H1 (cell line): ENCODE results near the gene ADAM19. TPM values are rescaled to one million over a fixed set of nuclear protein-coding genes. Genes with fewer than 3 reads are reported as not detected.

Experiments used
- CTCF ChIA-PET: fragments of 300-600 bp; sonication (Branson Sonifier 250); formaldehyde crosslinking; loops from one replicate; lab custom pipeline; 2021; ENCODE audit not compliant: partially characterized antibody; lab: Charles Lee
- POLR2A ChIA-PET: fragments of 300-600 bp; sonication (Branson Sonifier 250); formaldehyde crosslinking; loops from one replicate; lab custom pipeline; 2021; ENCODE audit warnings: inconsistent platforms; ENCODE audit not compliant: partially characterized antibody; lab: Charles Lee
- DNase-seq, 2 experiments: peaks; one replicate each; pipeline versions ENCODE4 v3.0.0 to v3.0.0-alpha.2; 2010 to 2022; ENCODE audit warnings: low spot score in 2 of 2, low read depth in 1 of 2, mixed read lengths in 1 of 2
- FAIRE-seq: peaks from 2 replicates; lab custom pipeline; 2011; peaks lifted over from hg19 to GRCh38; lab: Jason Lieb, UNC
- H2AFZ ChIP-seq: 2 replicates; pipeline ENCODE4 v1.8.1; 2012; ENCODE audit warnings: low read length, inconsistent platforms
- H2AK5ac ChIP-seq: 2 replicates; pipeline ENCODE4 v1.6.1; 2013; ENCODE audit warnings: low read depth, low read length
- H2BK120ac ChIP-seq: replicated peaks from 2 replicates; pipeline ENCODE3; 2013; ENCODE audit warnings: low read depth, low read length, inconsistent platforms
- H2BK12ac ChIP-seq: 2 replicates; pipeline ENCODE4 v1.6.1; 2013; ENCODE audit warnings: low read depth, low read length
- H2BK15ac ChIP-seq: 2 replicates; pipeline ENCODE4 v1.6.1; 2013; ENCODE audit warnings: low read length
- H2BK20ac ChIP-seq: 2 replicates; pipeline ENCODE4 v1.6.1; 2013; ENCODE audit warnings: low read length
- H2BK5ac ChIP-seq: 2 replicates; pipeline ENCODE4 v1.6.1; 2013; ENCODE audit warnings: low read depth, low read length
- H3K14ac ChIP-seq: 2 replicates; pipeline ENCODE4 v1.6.1; 2013; ENCODE audit warnings: inconsistent platforms; ENCODE audit not compliant: insufficient read length
- H3K18ac ChIP-seq: 2 replicates; pipeline ENCODE4 v1.6.1; 2013; ENCODE audit warnings: low read length; ENCODE audit errors: extremely low read depth
- H3K23ac ChIP-seq: 2 replicates; pipeline ENCODE4 v1.6.1; 2013; ENCODE audit warnings: inconsistent platforms; ENCODE audit not compliant: insufficient read length
- H3K23me2 ChIP-seq: 2 replicates; pipeline ENCODE4 v1.6.1; 2013; ENCODE audit warnings: low read depth, low read length
- H3K27ac ChIP-seq: 2 replicates; pipeline ENCODE4 v1.6.1; 2011; ENCODE audit warnings: low read depth, low read length, inconsistent platforms
- H3K27me3 ChIP-seq, 4 experiments: replicated peaks in 1 of 4; 1 replicate in 1 of 4; 2 replicates in 3 of 4; pipeline versions ENCODE4 v1.6.1 to v1.8.1; 2011 to 2013; ENCODE audit warnings: low read length in 3 of 4, mild to moderate bottlenecking in 3 of 4, inconsistent platforms in 2 of 4, mixed read lengths in 2 of 4, moderate library complexity in 1 of 4; ENCODE audit not compliant: control insufficient read depth in 3 of 4, insufficient read depth in 3 of 4; ENCODE audit errors: extremely low read depth in 1 of 4
- H3K36me3 ChIP-seq, 4 experiments: 2 replicates each; pipeline versions ENCODE4 v1.6.1 to v1.8.1; 2011 to 2013; ENCODE audit warnings: mild to moderate bottlenecking in 4 of 4, low read length in 3 of 4, moderate library complexity in 2 of 4, control low read depth in 1 of 4, inconsistent platforms in 1 of 4; ENCODE audit not compliant: insufficient read depth in 4 of 4, control insufficient read depth in 2 of 4
- H3K4ac ChIP-seq: replicated peaks from 2 replicates; pipeline ENCODE3; 2013; ENCODE audit warnings: low read length, low read depth, mixed read lengths, inconsistent platforms; ENCODE audit not compliant: insufficient read length
- H3K4me1 ChIP-seq, 4 experiments: replicated peaks in 1 of 4; 1 replicate in 1 of 4; 2 replicates in 3 of 4; pipeline versions ENCODE4 v1.6.1 to v1.8.1; 2011 to 2013; ENCODE audit warnings: low read length in 3 of 4, inconsistent platforms in 2 of 4, mixed read lengths in 1 of 4; ENCODE audit not compliant: insufficient read depth in 4 of 4, control insufficient read depth in 3 of 4
- H3K4me2 ChIP-seq, 2 experiments: 2 replicates each; pipeline versions ENCODE4 v1.6.1 to v1.8.1; 2011 to 2013; ENCODE audit warnings: low read depth in 2 of 2, low read length in 2 of 2, control low read depth in 1 of 2, inconsistent platforms in 1 of 2, mild to moderate bottlenecking in 1 of 2; ENCODE audit not compliant: insufficient read depth in 1 of 2
- H3K4me3 ChIP-seq, 4 experiments: fragments of 200-600, 300-600 bp in 1 of 4; sonication (generic), shearing (Covaris generic), sonication (Bioruptor Twin) in 1 of 4; 2 replicates each; pipeline versions ENCODE4 v1.5.1 to v1.8.1; 2011 to 2016; ENCODE audit warnings: low read length in 4 of 4, low read depth in 3 of 4, control low read depth in 2 of 4, inconsistent platforms in 2 of 4, mild to moderate bottlenecking in 2 of 4, mixed read lengths in 1 of 4, moderate library complexity in 1 of 4; ENCODE audit not compliant: insufficient read depth in 2 of 4; ENCODE audit errors: extremely low read depth in 1 of 4
- H3K56ac ChIP-seq: replicated peaks from 2 replicates; pipeline ENCODE3; 2013; ENCODE audit warnings: low read depth, mild to moderate bottlenecking, mixed read lengths, low read length, inconsistent platforms; ENCODE audit not compliant: insufficient read length
- H3K79me1 ChIP-seq: 2 replicates; pipeline ENCODE4 v1.6.1; 2013; ENCODE audit warnings: low read depth, low read length, control low read depth
- H3K79me2 ChIP-seq, 2 experiments: 2 replicates each; pipeline versions ENCODE4 v1.6.1 to v1.8.1; 2012 to 2013; ENCODE audit warnings: low read length in 2 of 2, mild to moderate bottlenecking in 2 of 2, inconsistent platforms in 1 of 2; ENCODE audit not compliant: insufficient read depth in 2 of 2, control insufficient read depth in 1 of 2
- H3K9ac ChIP-seq, 4 experiments: replicated peaks in 1 of 4; 1 replicate in 1 of 4; 2 replicates in 3 of 4; pipeline versions ENCODE4 v1.6.1 to v1.8.1; 2011 to 2013; ENCODE audit warnings: low read depth in 3 of 4, low read length in 3 of 4, control low read depth in 2 of 4, mild to moderate bottlenecking in 2 of 4, moderate library complexity in 2 of 4, inconsistent platforms in 1 of 4; ENCODE audit errors: extremely low read depth in 1 of 4
- H3K9me3 ChIP-seq, 2 experiments: 2 replicates each; pipeline versions ENCODE4 v1.6.1 to v1.8.1; 2012 to 2013; ENCODE audit warnings: mild to moderate bottlenecking in 2 of 2, moderate library complexity in 2 of 2, control low read depth in 1 of 2, inconsistent platforms in 1 of 2, low read depth in 1 of 2, low read length in 1 of 2, mixed read lengths in 1 of 2; ENCODE audit not compliant: insufficient read depth in 2 of 2
- H4K20me1 ChIP-seq, 2 experiments: replicated peaks in 1 of 2; 2 replicates each; pipeline versions ENCODE3 to v1.8.1; 2011 to 2013; ENCODE audit warnings: inconsistent platforms in 2 of 2, low read length in 2 of 2, mild to moderate bottlenecking in 1 of 2; ENCODE audit not compliant: insufficient read depth in 2 of 2, control insufficient read depth in 1 of 2
- H4K5ac ChIP-seq: 2 replicates; pipeline ENCODE4 v1.6.1; 2013; ENCODE audit warnings: low read length, low read depth, mixed read lengths, inconsistent platforms; ENCODE audit not compliant: insufficient read length
- H4K8ac ChIP-seq: 2 replicates; pipeline ENCODE4 v1.8.0; 2013; ENCODE audit warnings: mild to moderate bottlenecking, moderate library complexity, low read length, inconsistent platforms; ENCODE audit not compliant: insufficient read depth; ENCODE audit errors: extremely low read depth
- H4K91ac ChIP-seq: replicated peaks from 2 replicates; pipeline ENCODE3; 2013; ENCODE audit warnings: low read length, mixed read lengths, inconsistent platforms; ENCODE audit not compliant: insufficient read length
- BACH1 ChIP-seq: IDR thresholded peaks from 2 replicates; pipeline ENCODE4 v1.6.1; 2012; ENCODE audit warnings: low read length, improper control_type of control experiment
- KDM4A ChIP-seq: IDR thresholded peaks from one replicate; pipeline ENCODE4 v1.7.1; 2012; ENCODE audit warnings: low read depth, mild to moderate bottlenecking, moderate library complexity, low read length, inconsistent platforms; ENCODE audit not compliant: severe bottlenecking
- PHF8 ChIP-seq: fragments of 200-600 bp; sonication (generic); conservative IDR thresholded peaks from 2 replicates; pipeline ENCODE4 v1.7.1; 2012; ENCODE audit warnings: low read depth, mild to moderate bottlenecking, inconsistent platforms, low read length, moderate library complexity
- RFX5 ChIP-seq: IDR thresholded peaks from 2 replicates; pipeline ENCODE4 v1.6.1; 2011; ENCODE audit warnings: low read depth, low read length, improper control_type of control experiment, borderline replicate concordance
- SP1 ChIP-seq: IDR thresholded peaks from 2 replicates; pipeline ENCODE4 v1.6.1; 2011; ENCODE audit warnings: low read depth, low read length
- WGBS, 2 experiments: shearing (Covaris generic) in 1 of 2; methylation state at CpG; one replicate each; pipeline versions ENCODE4 v1.1.6 to v1.1.7; 2013 to 2015; ENCODE audit warnings: low lambda C conversion rate in 2 of 2, mixed read lengths in 2 of 2, inconsistent platforms in 1 of 2, low coverage in 1 of 2, missing lambda C conversion rate in 1 of 2; ENCODE audit not compliant: insufficient replicate concordance in 2 of 2, insufficient coverage in 1 of 2, insufficient read length in 1 of 2; ENCODE audit errors: extremely low coverage in 1 of 2, missing lambda C conversion rate in 1 of 2; 5-methylcytosine and 5-hydroxymethylcytosine counted together
- polyA plus RNA-seq, 7 experiments: library from polyadenylated mRNA; depleted of rRNA in 3 of 7; stranded (reverse) in 5 of 7; unstranded in 2 of 7; fragments of >200 nt in 5 of 7; fragments of 200-250 nt in 2 of 7; gene quantifications; 1 replicate in 5 of 7; 2 replicates in 1 of 7; 4 replicates in 1 of 7; pipeline versions ENCODE4 v1.2.1 to v1.2.3, GENCODE V29; 2011 to 2013; ENCODE audit warnings: missing spikeins in 2 of 7, mixed read lengths in 2 of 7
- total RNA-seq: library from RNA; stranded (reverse); fragmentation: NEBNext Ultra II Directional; extraction: Animal tissue kit (Norgen Biotek cat#: 25700); gene quantifications from 2 replicates; pipeline ENCODE4 v1.2.1, GENCODE V29; 2021

The ADAM19 gene
- total and polyA plus RNA-seq, 2 of the 8 experiments (the other 6 are each of a cell fraction or from before 2014, with no cell fraction given) = 6.5 to 22.7 TPM

GRCh38 chr5:157607371-157608161, 32.0 kb upstream of the ADAM19 start:
- Histone ChIP-seq H3K79me2 (no peaks in the 10 kb centered on the region), H3K23ac (no peak overlapping the region), H3K4me3 (no peak overlapping the region), H2BK20ac (no peak overlapping the region), H2BK5ac (no peak overlapping the region), H2BK12ac (no peak overlapping the region), H2BK120ac (no peak overlapping the region), H3K79me1 (no peaks in the 10 kb centered on the region), H3K9me3 (no peaks in the 10 kb centered on the region), H3K14ac (no peak overlapping the region), H3K27ac (no peak overlapping the region), H4K20me1 (no peaks in the 10 kb centered on the region), H3K23me2 (0 out of 2 replicates have a peak, but pooled peaks cover under 1% of the 10 kb centered on the region), H3K27me3 (no peaks in the 10 kb centered on the region), H3K4me1 (no peaks in the 10 kb centered on the region), H3K56ac (no peak overlapping the region), H3K4me2 (no peak overlapping the region), H2AK5ac (no peak overlapping the region), H4K5ac (no peak overlapping the region), H2BK15ac (no peak overlapping the region), H2AFZ (no peak overlapping the region), H3K36me3 (no peaks in the 10 kb centered on the region), H3K9ac (no peak overlapping the region), H3K18ac (no peak overlapping the region), H4K91ac (no peak overlapping the region), H4K8ac (no peak overlapping the region), H3K4ac (no peak overlapping the region)
- TF ChIP-seq RFX5 (no peak), BACH1 (no peak), SP1 (no peak), KDM4A (no peak), PHF8 (no peak)
- 89% methylated on average over 7 of the region's 7 CpGs; no CpG with 5 or more reads in 1 of the 2 experiments for WGBS, 2 experiments
- ChIA-PET CTCF (interaction anchor here (0.6 kb wide), 1 partner anchor 337 kb away, joined by 3 read pairs; no protein-coding TSS in a partner anchor), POLR2A (interaction anchor here (0.6 kb wide), 1 partner anchor 96 kb away, joined by 3 read pairs; no protein-coding TSS in a partner anchor)
- FAIRE-seq (no peak), DNase-seq (no peak)
